Prostate gland (tissue), 2 donors: Measurements from ENCODE around the gene IGFBP3. TPM values are rescaled to one million over a fixed set of nuclear protein-coding genes. Genes with fewer than 3 reads are reported as not detected.
"Not testable (repeated sequence)": the region's sequence is repeated elsewhere in the genome, so short reads cannot be mapped to it uniquely, and the experiment has no call there.

Experiments
- DNase-seq: peaks from one replicate; pipeline ENCODE4 v3.0.0-alpha.2; 2019; ENCODE audit warnings: low spot score
- H3K27ac ChIP-seq, 2 donors: fragments of 200-600 bp; sonication (generic); 2 replicates each; pipeline ENCODE4 v1.5.1; 2017 to 2019
- H3K27me3 ChIP-seq: fragments of 200-600 bp; sonication (generic); replicated peaks from 2 replicates; pipeline ENCODE4 v1.5.1; 2019; ENCODE audit not compliant: insufficient read depth
- H3K36me3 ChIP-seq, 2 donors: fragments of 200-600 bp; sonication (generic); 1 replicate in 1 of 2; 2 replicates in 1 of 2; pipeline versions ENCODE4 v1.5.1 to v1.8.1; 2017 to 2019
- H3K4me1 ChIP-seq: fragments of 200-600 bp; sonication (generic); replicated peaks from 2 replicates; pipeline ENCODE4 v1.5.1; 2019
- H3K4me3 ChIP-seq, 2 donors: fragments of 200-600 bp; sonication (generic); 2 replicates each; pipeline ENCODE4 v1.5.1; 2017 to 2019
- H3K9me3 ChIP-seq: fragments of 200-600 bp; sonication (generic); 2 replicates; pipeline ENCODE4 v1.5.1; 2017
- POLR2A ChIP-seq: fragments of 450-650 bp; IDR thresholded peaks from one replicate; pipeline ENCODE4 v1.6.1; 2016; ENCODE audit warnings: antibody characterized with exemption, mild to moderate bottlenecking
- POLR2AphosphoS5 ChIP-seq: sonication (generic); formaldehyde crosslinking; IDR thresholded peaks from one replicate; pipeline ENCODE4 v1.6.1; 2017; ENCODE audit warnings: antibody characterized with exemption
- WGBS: methylation state at CpG from one replicate; pipeline ENCODE4 v1.1.5; 2018; 5-methylcytosine and 5-hydroxymethylcytosine counted together
- intact Hi-C: fragments of 100-400 bp; cut with DNase I; formaldehyde crosslinking; loops from one replicate; pipeline ENCODE4 v1.14.2; 2022
- total RNA-seq, 2 donors: library from RNA; depleted of rRNA; stranded (reverse); fragments of >200 nt; gene quantifications; one replicate each; pipeline ENCODE4 v1.1.0, GENCODE V29; 2016
- TF ChIP-seq, protein P1 (sequence below), 4 experiments: fragments of 200-600 bp in 2 of 4; fragments of 450-650 bp in 2 of 4; sonication (generic) in 2 of 4; IDR thresholded peaks; 1 replicate in 3 of 4; 2 replicates in 1 of 4; pipeline ENCODE4 v1.5.1; 2016 to 2019; ENCODE audit warnings: antibody characterized with exemption in 4 of 4, mild to moderate bottlenecking in 2 of 4, moderate library complexity in 2 of 4

Gene IGFBP3
- total RNA-seq, 2 donors from 2014 or later: 71.6 to 105 TPM

DNA sequence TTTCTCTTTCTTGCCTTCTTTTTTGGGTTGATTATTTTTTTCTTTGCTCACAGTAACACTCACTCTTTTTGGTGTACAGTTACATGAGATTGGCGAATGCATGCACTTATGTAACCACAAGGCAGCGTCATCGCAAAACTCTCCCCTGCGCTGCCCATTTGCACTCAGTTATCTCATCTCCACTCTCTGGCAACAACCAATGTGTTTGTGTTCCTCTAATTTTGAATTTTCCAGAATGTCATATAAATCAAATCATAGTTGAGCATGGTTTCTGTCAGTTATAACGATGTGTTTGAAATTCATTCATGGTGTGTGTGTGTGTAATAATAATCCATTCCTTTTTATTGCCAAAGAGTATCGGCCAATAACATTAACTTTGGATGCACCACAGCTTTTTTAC, 23.0 kb upstream of the IGFBP3 start:
- Histone ChIP-seq H3K4me3 (no peak overlapping the region), H3K4me1 (no peaks in the 10 kb centered on the region), H3K27ac (no peak overlapping the region), H3K9me3 (no peaks in the 10 kb centered on the region), H3K36me3 (no peaks in the 10 kb centered on the region), H3K27me3 (no peaks in the 10 kb centered on the region)
- no peak for DNase-seq
- TF ChIP-seq, protein P1, sequence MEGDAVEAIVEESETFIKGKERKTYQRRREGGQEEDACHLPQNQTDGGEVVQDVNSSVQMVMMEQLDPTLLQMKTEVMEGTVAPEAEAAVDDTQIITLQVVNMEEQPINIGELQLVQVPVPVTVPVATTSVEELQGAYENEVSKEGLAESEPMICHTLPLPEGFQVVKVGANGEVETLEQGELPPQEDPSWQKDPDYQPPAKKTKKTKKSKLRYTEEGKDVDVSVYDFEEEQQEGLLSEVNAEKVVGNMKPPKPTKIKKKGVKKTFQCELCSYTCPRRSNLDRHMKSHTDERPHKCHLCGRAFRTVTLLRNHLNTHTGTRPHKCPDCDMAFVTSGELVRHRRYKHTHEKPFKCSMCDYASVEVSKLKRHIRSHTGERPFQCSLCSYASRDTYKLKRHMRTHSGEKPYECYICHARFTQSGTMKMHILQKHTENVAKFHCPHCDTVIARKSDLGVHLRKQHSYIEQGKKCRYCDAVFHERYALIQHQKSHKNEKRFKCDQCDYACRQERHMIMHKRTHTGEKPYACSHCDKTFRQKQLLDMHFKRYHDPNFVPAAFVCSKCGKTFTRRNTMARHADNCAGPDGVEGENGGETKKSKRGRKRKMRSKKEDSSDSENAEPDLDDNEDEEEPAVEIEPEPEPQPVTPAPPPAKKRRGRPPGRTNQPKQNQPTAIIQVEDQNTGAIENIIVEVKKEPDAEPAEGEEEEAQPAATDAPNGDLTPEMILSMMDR (IDR thresholded peaks at IDR 0.05): no peak
- TF ChIP-seq POLR2AphosphoS5: no peak
- no peak for TF ChIP-seq POLR2A
- intact Hi-C loops: no loop called here
- WGBS: 75% methylated on average over 6 of the region's 6 CpGs

DNA sequence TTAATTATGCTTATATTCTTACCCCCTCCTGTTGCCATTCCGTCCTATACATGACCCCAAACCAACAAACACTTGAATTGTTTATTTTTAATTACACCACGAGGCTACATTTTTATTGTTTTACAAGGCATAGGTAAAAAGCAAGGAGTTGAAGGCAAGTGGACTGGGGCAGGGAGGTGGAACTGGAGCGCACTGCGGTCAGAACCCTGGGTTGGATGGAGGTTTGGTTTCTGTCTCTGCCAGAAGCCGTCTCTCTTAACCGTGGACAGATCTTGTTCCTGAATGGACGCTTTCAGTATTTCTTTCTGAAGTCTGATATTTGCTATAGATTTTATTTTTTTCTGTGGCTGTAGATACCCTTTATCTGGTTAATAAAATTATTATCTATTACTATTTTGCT, 19.9 kb upstream of the IGFBP3 start:
- intact Hi-C loops: no loop called here
- 71% methylated on average over 7 of the region's 7 CpGs for WGBS
- Histone ChIP-seq H3K36me3 (no peaks in the 10 kb centered on the region), H3K27ac (no peak overlapping the region), H3K27me3 (no peaks in the 10 kb centered on the region), H3K4me3 (no peak overlapping the region), H3K4me1 (no peaks in the 10 kb centered on the region), H3K9me3 (no peaks in the 10 kb centered on the region)
- TF ChIP-seq POLR2AphosphoS5 (no peak), POLR2A (no peak)
- TF ChIP-seq, protein P1 (IDR thresholded peaks at IDR 0.05): no peak
- DNase-seq: no peak

DNA sequence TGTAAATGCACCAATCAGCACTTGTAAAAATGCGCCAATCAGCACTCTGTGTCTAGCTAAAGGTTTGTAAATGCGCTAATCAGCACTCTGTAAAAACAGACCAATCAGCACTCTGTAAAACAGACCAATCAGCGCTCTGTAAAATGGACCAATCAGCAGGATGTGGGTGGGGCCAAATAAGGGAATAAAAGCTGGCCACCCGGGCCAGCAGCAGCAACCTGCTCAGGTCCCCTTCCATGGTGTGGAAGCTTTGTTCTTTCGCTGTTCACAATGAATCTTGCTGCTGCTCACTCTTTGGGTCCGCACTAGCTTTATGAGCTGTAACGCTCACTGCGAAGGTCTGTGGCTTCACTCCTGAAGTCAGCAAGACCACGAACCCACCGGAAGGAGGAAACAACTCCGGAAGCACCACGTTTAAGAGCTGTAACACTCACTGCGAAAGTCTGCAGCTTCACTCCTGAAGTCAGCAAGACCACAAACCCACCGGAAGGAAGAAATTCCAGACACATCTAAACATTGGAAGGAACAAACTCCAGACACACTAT, 19.2 kb upstream of the IGFBP3 start:
- H3K4me1 ChIP-seq, H3K27ac ChIP-seq, DNase-seq, H3K9me3 ChIP-seq, intact Hi-C loops, H3K27me3 ChIP-seq, H3K36me3 ChIP-seq, H3K4me3 ChIP-seq: not testable (repeated sequence)
- WGBS: 84% methylated on average over 14 of the region's 14 CpGs

DNA sequence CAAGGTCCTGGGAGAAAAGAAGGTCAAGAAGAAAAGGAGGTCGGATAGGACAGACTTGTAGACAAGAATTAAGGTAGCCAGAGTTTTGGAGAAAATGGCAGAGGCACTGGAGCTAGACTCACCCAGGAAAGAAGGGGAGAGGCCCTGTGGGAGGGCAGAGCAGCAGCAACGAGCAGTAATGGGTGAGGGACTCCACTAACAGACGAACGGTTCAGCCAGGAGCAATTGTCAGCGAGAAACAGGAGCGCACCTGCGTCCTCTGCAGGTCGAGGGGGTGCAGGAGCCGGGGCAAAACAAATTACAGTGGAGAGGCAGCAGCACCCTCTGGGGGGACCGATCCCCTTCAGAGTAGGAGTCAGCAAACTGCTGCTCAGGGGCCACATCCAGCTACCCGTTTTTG, 18.5 kb upstream of the IGFBP3 start:
- 92% methylated on average over 11 of the region's 11 CpGs for WGBS
- no peak overlapping the region for H3K4me3 ChIP-seq
- intact Hi-C loops: no loop called here
- H3K27me3 ChIP-seq: no peaks in the 10 kb centered on the region
- no peaks in the 10 kb centered on the region for H3K9me3 ChIP-seq
- no peak overlapping the region for H3K27ac ChIP-seq
- H3K4me1 ChIP-seq: no peaks in the 10 kb centered on the region
- DNase-seq: no peak
- no peaks in the 10 kb centered on the region for H3K36me3 ChIP-seq
- no peak for TF ChIP-seq POLR2AphosphoS5
- no peak for TF ChIP-seq POLR2A
- TF ChIP-seq, protein P1 (IDR thresholded peaks at IDR 0.05): no peak

DNA sequence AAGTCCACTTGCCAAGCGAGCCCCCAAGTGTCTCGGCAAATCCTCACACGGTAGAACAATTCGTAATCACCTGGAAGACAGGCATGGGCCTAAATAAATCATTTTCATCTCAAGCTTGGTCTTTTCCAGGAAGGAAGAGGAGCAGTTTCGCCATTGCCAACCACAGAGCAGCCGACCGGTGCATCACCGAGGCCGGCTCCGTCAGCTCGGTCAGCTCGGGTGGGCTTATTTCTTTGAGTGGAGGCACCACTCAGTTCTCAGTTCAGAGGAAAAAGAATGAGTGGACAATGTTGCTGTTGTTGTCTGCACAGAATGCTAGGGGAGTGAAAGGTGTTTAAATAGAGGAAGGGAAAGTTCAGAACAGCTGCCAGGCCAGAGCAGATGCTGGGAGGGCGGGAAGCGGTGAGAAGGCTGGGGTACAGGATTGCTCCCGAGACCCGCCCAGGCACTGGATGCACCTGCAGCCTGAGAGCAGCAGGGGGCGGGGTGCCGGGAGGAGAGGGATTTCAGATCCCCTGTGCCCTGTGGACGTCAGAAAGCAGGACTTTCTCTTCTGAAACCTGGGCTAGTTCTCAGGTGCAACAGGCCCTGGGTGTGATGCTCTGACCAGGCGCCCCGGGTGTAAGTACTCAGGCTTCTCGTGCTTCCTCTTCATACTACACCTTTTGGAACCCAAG, 17.7 kb upstream of the IGFBP3 start:
- 81% methylated on average over 22 of the region's 22 CpGs for WGBS
- Histone ChIP-seq H3K27me3 (no peaks in the 10 kb centered on the region), H3K36me3 (no peaks in the 10 kb centered on the region), H3K4me1 (no peaks in the 10 kb centered on the region), H3K9me3 (no peaks in the 10 kb centered on the region), H3K27ac (no peak overlapping the region), H3K4me3 (no peak overlapping the region)
- TF ChIP-seq, protein P1 (IDR thresholded peaks at IDR 0.05): no peak
- TF ChIP-seq POLR2A: no peak
- no peak for TF ChIP-seq POLR2AphosphoS5
- no peak for DNase-seq
- intact Hi-C loops: no loop called here
